SK-N-SH (cell line): ENCODE data around the gene TMEM9.

Experiments used
- CTCF ChIP-seq: fragments of 200-600 bp; sonication (generic); IDR thresholded peaks from 2 replicates; pipeline ENCODE4 v1.6.1; 2017; ENCODE audit warnings: antibody characterized with exemption, mild to moderate bottlenecking, moderate library complexity
- JUND ChIP-seq: IDR thresholded peaks from 2 replicates; pipeline ENCODE4 v1.4.0; 2012
- RXRA ChIP-seq: IDR thresholded peaks from 2 replicates; pipeline ENCODE4 v1.4.0; 2012; ENCODE audit warnings: low read depth, mild to moderate bottlenecking, borderline replicate concordance
- USF1 ChIP-seq: IDR thresholded peaks from 2 replicates; pipeline ENCODE4 v1.4.0; 2012; ENCODE audit warnings: low read depth, borderline replicate concordance

- no peak for TF ChIP-seq USF1
- no peak for TF ChIP-seq RXRA
- TF ChIP-seq CTCF: no peak
- TF ChIP-seq JUND: no peak
Measured at GRCh38 chr1:201141418-201141817, 12.9 kb downstream of the TMEM9 start.
